Hematopoietic multipotent progenitor cell treated with erythropoietin and hydrocortisone succinate and interleukin-3 and kit ligand, for 4 days (in vitro differentiated cells): Measurements from ENCODE around the gene TFR2.

Experiments
- DNase-seq: peaks from one replicate; pipeline ENCODE4 v3.0.0-alpha.2; 2015

Gene TFR2

GRCh38 chr7:100611983-100612729 is 29.2 kb downstream of the TFR2 start, which contains the start of gene MOSPD3:
Gene MOSPD3 (plus strand): TSS chr7:100612540. CDS start chr7:100612792, 252 bp downstream.
- DNase-seq: peak; percentile 99

- no peak for DNase-seq
Measured at GRCh38 chr7:100609958-100610357, 31.4 kb downstream of the TFR2 start.

- DNase-seq: no peak
Measured at GRCh38 chr7:100607111-100607510, 34.2 kb downstream of the TFR2 start.

- DNase-seq: no peak
Measured at GRCh38 chr7:100606313-100606712, 35.0 kb downstream of the TFR2 start.

- peak; percentile 75 for DNase-seq
Measured at GRCh38 chr7:100604976-100605911, 36.1 kb downstream of the TFR2 start.

GRCh38 chr7:100604028-100604975 is 37.0 kb downstream of the TFR2 start:
- DNase-seq: peak; percentile 91

- DNase-seq: no peak
Measured at GRCh38 chr7:100603726-100604027, 37.7 kb downstream of the TFR2 start.

- DNase-seq: no peak
Measured at GRCh38 chr7:100602889-100603725, 38.2 kb downstream of the TFR2 start.

- no peak for DNase-seq
Measured at GRCh38 chr7:100600730-100601038, 40.7 kb downstream of the TFR2 start.

GRCh38 chr7:100599911-100600729 is 41.2 kb downstream of the TFR2 start:
- DNase-seq: no peak

GRCh38 chr7:100598425-100598824 is 42.9 kb downstream of the TFR2 start:
- peak; percentile 63 for DNase-seq

- no peak for DNase-seq
Measured at GRCh38 chr7:100595188-100595587, 46.2 kb downstream of the TFR2 start.

GRCh38 chr7:100591596-100591995 is 49.8 kb downstream of the TFR2 start:
- DNase-seq: no peak

- DNase-seq: no peak
Measured at GRCh38 chr7:100590077-100590737, 51.1 kb downstream of the TFR2 start.

- DNase-seq: no peak
Measured at GRCh38 chr7:100589341-100589947, 51.9 kb downstream of the TFR2 start.

- DNase-seq: peak; percentile 78
Measured at GRCh38 chr7:100588438-100588837, 52.9 kb downstream of the TFR2 start.

GRCh38 chr7:100586266-100587025 is 54.9 kb downstream of the TFR2 start, which contains the start of gene FBXO24:
Gene FBXO24 (plus strand): TSS chr7:100586328. CDS start chr7:100586626, 298 bp downstream.
- DNase-seq: peak; percentile 100

GRCh38 chr7:100585511-100586265 is 55.7 kb downstream of the TFR2 start, which contains the start of gene LRCH4:
Gene LRCH4 (minus strand): TSS chr7:100586129. CDS start chr7:100586100, 29 bp downstream.
- peak; percentile 68 for DNase-seq
